Osteocyte (in vitro differentiated cells): ENCODE measurements around the gene BID. TPM values are rescaled to one million over a fixed set of nuclear protein-coding genes. Genes with fewer than 3 reads are reported as not detected.

Experiments
- DNase-seq: peaks from one replicate; pipeline ENCODE4 v3.0.0; 2021; ENCODE audit warnings: mixed read lengths; ENCODE audit not compliant: unreplicated experiment; ENCODE audit errors: extremely low spot score
- H3K27ac Mint-ChIP-seq: one replicate; pipeline ENCODE4 v1.8.0; 2021; ENCODE audit warnings: mild to moderate bottlenecking, mixed read lengths; ENCODE audit not compliant: unreplicated experiment
- H3K27me3 Mint-ChIP-seq: one replicate; pipeline ENCODE4 v1.8.0; 2021; ENCODE audit warnings: mixed read lengths; ENCODE audit not compliant: unreplicated experiment
- H3K36me3 Mint-ChIP-seq: one replicate; pipeline ENCODE4 v1.8.0; 2021; ENCODE audit warnings: mixed read lengths; ENCODE audit not compliant: unreplicated experiment
- H3K4me1 Mint-ChIP-seq: one replicate; pipeline ENCODE4 v1.8.0; 2021; ENCODE audit warnings: mixed read lengths; ENCODE audit not compliant: unreplicated experiment
- H3K4me3 Mint-ChIP-seq: one replicate; pipeline ENCODE4 v1.8.0; 2021; ENCODE audit warnings: mild to moderate bottlenecking, moderate library complexity, mixed read lengths; ENCODE audit not compliant: unreplicated experiment
- H3K9me3 Mint-ChIP-seq: one replicate; pipeline ENCODE4 v1.8.0; 2021; ENCODE audit warnings: mixed read lengths; ENCODE audit not compliant: unreplicated experiment
- total RNA-seq: library from RNA; stranded (reverse); gene quantifications from 2 replicates; pipeline ENCODE4 v1.2.1, GENCODE V29; 2021
- TF ChIP-seq, protein P1 (sequence below): fragments of 200-600 bp; sonication (generic); IDR thresholded peaks from 2 replicates; pipeline ENCODE4 v1.5.0; 2021; ENCODE audit warnings: antibody characterized with exemption, mild to moderate bottlenecking, moderate library complexity

Gene BID
- total RNA-seq, 1 donor from 2014 or later, result 11.6 TPM

DNA sequence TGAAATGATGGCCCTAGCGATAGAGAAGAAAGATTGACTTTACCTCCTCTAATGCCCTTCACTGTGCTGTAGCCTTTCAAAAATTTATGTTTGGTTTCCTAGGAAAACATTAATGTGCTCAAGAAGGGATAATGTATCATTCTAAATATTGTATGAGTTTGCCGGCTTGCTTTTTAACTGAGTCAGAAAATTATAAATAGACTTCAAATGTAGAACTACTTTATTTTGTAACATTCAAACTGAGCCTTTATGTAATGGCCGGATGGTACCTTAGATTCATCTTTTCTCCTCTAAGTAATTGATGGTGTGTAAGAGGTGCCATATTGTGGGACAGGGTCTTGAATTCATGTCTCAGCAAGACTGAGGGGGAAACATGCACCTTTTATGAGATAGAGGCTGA lies 57.7 kb downstream of the BID start:
- Mint-ChIP-seq H3K36me3 (peaks cover 9% of the 10 kb centered on the region), H3K27ac (peak overlapping the region; percentile 85), H3K27me3 (no peaks in the 10 kb centered on the region), H3K9me3 (no peaks in the 10 kb centered on the region), H3K4me1 (peaks cover 56% of the 10 kb centered on the region), H3K4me3 (no peak overlapping the region)
- TF ChIP-seq, protein P1, sequence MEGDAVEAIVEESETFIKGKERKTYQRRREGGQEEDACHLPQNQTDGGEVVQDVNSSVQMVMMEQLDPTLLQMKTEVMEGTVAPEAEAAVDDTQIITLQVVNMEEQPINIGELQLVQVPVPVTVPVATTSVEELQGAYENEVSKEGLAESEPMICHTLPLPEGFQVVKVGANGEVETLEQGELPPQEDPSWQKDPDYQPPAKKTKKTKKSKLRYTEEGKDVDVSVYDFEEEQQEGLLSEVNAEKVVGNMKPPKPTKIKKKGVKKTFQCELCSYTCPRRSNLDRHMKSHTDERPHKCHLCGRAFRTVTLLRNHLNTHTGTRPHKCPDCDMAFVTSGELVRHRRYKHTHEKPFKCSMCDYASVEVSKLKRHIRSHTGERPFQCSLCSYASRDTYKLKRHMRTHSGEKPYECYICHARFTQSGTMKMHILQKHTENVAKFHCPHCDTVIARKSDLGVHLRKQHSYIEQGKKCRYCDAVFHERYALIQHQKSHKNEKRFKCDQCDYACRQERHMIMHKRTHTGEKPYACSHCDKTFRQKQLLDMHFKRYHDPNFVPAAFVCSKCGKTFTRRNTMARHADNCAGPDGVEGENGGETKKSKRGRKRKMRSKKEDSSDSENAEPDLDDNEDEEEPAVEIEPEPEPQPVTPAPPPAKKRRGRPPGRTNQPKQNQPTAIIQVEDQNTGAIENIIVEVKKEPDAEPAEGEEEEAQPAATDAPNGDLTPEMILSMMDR, result no peak
- no peak for DNase-seq

DNA sequence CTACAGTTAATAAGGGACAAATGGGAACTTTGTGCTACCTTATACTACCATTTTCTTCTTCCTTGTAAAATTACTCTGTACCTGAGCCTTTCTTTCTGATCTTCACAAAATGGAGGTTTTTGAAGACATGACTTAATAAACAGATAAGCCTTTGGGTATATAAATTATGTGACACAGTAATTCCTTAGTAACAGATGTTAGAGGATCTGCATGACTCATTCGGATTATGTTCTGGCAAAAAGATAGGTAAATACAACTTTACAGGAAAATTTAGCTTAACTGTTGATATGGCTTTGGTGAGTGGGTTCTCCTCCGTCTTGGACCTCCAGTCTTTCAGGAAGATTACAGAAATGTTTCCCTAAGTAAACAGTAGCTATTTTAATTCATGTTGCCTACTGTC lies 61.8 kb downstream of the BID start:
- Mint-ChIP-seq H3K4me3 (no peak overlapping the region), H3K4me1 (peaks cover 58% of the 10 kb centered on the region), H3K27ac (peak overlapping the region; percentile 35), H3K27me3 (no peaks in the 10 kb centered on the region), H3K9me3 (no peaks in the 10 kb centered on the region), H3K36me3 (peaks cover 14% of the 10 kb centered on the region)
- TF ChIP-seq, protein P1, result no peak
- no peak for DNase-seq

DNA sequence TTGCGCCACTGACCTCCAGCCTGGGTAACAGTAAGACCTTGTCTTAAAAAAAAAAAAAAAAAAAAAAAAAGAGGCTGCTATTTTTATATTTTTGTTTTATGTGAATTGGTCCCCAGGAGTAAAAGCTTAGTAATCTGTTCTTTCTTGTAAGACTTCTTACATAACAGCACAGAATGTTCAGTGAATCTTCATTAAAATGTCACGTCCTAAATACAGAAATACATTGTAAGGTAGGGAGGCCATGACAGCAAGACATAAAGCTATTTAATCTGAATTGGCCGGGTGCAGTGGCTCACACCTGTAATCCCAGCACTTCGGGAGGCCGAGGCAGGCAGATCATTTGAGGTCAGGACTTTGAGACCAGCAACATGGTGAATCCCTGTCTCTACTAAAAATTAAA lies 64.2 kb downstream of the BID start:
- TF ChIP-seq, protein P1, result no peak
- Mint-ChIP-seq H3K9me3 (no peaks in the 10 kb centered on the region), H3K36me3 (peaks cover 12% of the 10 kb centered on the region), H3K4me3 (no peak overlapping the region), H3K4me1 (peaks cover 54% of the 10 kb centered on the region), H3K27me3 (no peaks in the 10 kb centered on the region), H3K27ac (peak overlapping the region; percentile 18)
- DNase-seq, result no peak

DNA sequence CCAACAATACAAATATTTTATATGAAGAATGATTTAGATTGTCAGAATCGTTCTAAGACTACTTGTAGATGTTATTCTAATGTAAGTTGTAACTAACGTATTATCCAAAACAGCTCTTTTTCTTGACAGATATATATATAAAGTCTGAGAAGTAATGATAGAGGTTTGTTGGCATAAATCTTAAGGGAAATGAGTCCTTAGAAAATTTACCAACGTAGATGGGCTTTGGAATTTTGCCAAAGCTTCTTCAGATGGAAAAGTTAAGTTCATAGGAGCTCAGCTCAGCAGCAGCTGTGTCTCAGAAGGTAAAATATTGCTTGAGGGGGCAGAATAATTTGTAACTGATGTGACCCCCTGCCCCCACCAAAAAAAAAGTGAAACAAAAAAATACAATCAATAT lies 66.7 kb downstream of the BID start:
- H3K4me3 Mint-ChIP-seq, result peak overlapping the region; percentile 86
- peaks cover 54% of the 10 kb centered on the region for H3K4me1 Mint-ChIP-seq
- H3K36me3 Mint-ChIP-seq, result peaks cover 9% of the 10 kb centered on the region

DNA sequence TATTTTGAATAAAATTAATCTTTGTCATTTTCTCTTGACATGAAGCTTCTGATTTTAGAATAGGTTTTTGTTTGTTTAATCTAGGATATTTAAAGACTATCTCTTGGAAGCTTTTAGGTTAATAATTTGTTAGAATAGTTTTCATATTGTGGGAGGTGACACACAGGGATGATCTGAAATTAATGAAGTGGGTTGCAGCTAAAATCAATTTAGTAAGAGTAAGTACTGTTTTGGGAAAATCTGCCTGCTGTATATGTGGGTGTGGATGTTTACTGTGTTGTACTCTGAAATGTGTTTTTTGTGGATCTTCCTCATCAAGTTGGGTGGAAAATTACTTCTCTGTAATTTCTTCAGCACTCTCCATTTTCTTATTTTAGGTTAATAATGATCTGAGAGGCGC lies 67.3 kb downstream of the BID start:
- Mint-ChIP-seq H3K36me3 (peaks cover 9% of the 10 kb centered on the region), H3K27ac (peak overlapping the region; percentile 95)
- TF ChIP-seq, protein P1, result no peak

More for the DNA sequence above, 66.7 kb downstream of the BID start:
- Mint-ChIP-seq H3K27me3 (no peaks in the 10 kb centered on the region), H3K27ac (peak overlapping the region; percentile 95), H3K9me3 (no peaks in the 10 kb centered on the region)
- TF ChIP-seq, protein P1, result no peak
- DNase-seq, result no peak

More for the DNA sequence above, 67.3 kb downstream of the BID start:
- peak overlapping the region; percentile 86 for H3K4me3 Mint-ChIP-seq
- H3K27me3 Mint-ChIP-seq, result no peaks in the 10 kb centered on the region
- H3K4me1 Mint-ChIP-seq, result peaks cover 48% of the 10 kb centered on the region
- H3K9me3 Mint-ChIP-seq, result no peaks in the 10 kb centered on the region
- DNase-seq, result no peak
